Activated CD8-positive, alpha-beta T cell treated with anti-CD3 and anti-CD28 coated beads, Interleukin-2, amount 10 ng/mL, durations not matched to agents 7 days and 5 days (primary cell): Measurements from ENCODE around the gene CDKN1A. TPM values are rescaled to one million over a fixed set of nuclear protein-coding genes. Genes with fewer than 3 reads are reported as not detected.
"Not testable (repeated sequence)": the region's sequence is repeated elsewhere in the genome, so short reads cannot be mapped to it uniquely, and the experiment has no call there.

Experiments used
- ATAC-seq: fragments of 150-1000 bp; cut with Tn5 transposase; one replicate; pipeline ENCODE4 v1.10.0; 2021; ENCODE audit warnings: moderate library complexity
- CTCF ChIA-PET: fragments of 350-600 bp; sonication (Branson Sonifier 250); formaldehyde crosslinking; loops from one replicate; lab custom pipeline; 2021; ENCODE audit warnings: antibody characterized with exemption; lab: Charles Lee
- POLR2A ChIA-PET: fragments of 350-600 bp; sonication (Branson Sonifier 250); formaldehyde crosslinking; loops from one replicate; lab custom pipeline; 2021; ENCODE audit warnings: antibody characterized with exemption; lab: Charles Lee
- DNase-seq: peaks from one replicate; pipeline ENCODE4 v3.0.0-alpha.2; 2020
- H3K27ac Mint-ChIP-seq: one replicate; pipeline ENCODE4 v1.8.0; 2021; ENCODE audit warnings: mild to moderate bottlenecking, mixed read lengths
- H3K27me3 Mint-ChIP-seq: one replicate; pipeline ENCODE4 v1.8.0; 2021; ENCODE audit warnings: low read depth, mixed read lengths
- H3K36me3 Mint-ChIP-seq: one replicate; pipeline ENCODE4 v1.8.0; 2021; ENCODE audit warnings: low read depth, mixed read lengths
- H3K4me1 Mint-ChIP-seq: one replicate; pipeline ENCODE4 v1.8.0; 2021; ENCODE audit warnings: low read depth, mixed read lengths
- H3K4me3 Mint-ChIP-seq: one replicate; pipeline ENCODE4 v1.8.0; 2021; ENCODE audit warnings: mild to moderate bottlenecking, mixed read lengths
- H3K9me3 Mint-ChIP-seq: one replicate; pipeline ENCODE4 v1.8.0; 2022; ENCODE audit warnings: mixed read lengths; ENCODE audit not compliant: insufficient read depth
- total RNA-seq, 2 experiments: library from RNA; stranded (reverse); gene quantifications; one replicate each; pipeline ENCODE4 v1.2.3, GENCODE V29; 2021

Gene CDKN1A
- total RNA-seq, 2 experiments from 2014 or later, result 43.4 to 44.2 TPM

DNA sequence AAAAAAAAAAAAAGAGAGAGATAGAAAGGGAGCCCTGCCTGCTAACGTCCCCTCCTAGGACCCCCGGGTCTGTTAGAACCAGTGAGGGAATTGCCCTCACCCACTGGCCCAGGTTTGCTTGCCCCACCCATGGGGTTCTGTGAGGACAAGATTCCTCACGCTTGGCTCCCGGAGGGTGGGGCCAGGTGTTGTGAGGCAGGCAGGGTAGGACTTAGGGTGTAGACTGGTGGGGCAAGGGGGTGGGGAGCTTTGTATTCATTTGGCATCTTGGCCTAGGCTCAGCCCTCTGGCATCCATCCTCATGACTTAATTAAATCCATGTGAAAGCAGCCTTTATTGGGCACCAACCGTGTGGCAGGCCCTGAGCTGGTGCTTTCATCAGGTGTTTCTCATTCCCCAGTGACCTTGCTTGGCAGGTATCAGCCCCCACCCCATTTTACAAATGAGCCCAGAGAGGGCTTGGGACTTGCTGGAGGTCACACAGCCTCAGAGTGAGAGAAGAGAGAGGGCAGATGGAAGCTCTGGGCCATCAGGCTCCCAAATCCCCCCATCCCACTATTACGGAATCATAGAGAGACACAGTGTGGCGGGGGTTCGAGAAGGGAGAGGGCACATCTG lies 38.1 kb downstream of the CDKN1A start:
- ChIA-PET CTCF (no interaction called here), POLR2A (interaction anchor here (1.5 kb wide), 1 partner anchor 15 kb away, joined by 3 read pairs; no protein-coding TSS in a partner anchor)
- ATAC-seq, result no peak
- Mint-ChIP-seq H3K27ac (no peak overlapping the region), H3K4me1 (no peaks in the 10 kb centered on the region), H3K27me3 (peaks cover 6% of the 10 kb centered on the region), H3K4me3 (no peak overlapping the region), H3K36me3 (no peaks in the 10 kb centered on the region), H3K9me3 (no peaks in the 10 kb centered on the region)
- DNase-seq, result no peak

DNA sequence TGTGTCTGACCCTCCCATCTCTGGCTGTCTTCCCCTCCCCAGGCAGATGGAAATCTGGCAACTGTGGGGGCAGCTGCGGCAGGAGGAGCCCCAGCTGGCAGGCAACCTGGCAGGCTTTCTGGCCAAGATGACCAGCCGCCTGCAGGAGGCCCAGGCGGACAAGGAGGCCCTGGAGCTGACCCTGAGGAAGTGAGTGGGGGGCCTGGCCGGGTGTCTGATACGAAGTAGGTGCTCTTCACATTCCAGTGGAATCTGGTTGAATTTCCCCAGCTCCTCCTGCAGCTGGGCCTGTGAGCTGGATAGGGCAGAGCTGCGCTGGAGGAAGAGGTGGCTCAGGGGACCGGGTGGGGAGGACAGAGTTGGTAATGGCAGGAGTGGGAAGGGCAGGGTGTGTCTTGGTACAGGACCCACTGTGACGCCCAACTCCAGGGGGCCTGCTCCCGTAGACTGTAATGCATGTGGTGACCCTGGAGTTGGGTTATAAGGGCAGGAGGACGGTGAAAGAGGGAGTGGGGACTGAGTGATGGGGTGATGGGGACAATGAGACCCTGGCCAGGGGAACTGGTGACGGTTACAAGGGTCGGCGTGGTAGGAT lies 38.8 kb downstream of the CDKN1A start:
- Mint-ChIP-seq H3K4me1 (no peaks in the 10 kb centered on the region), H3K36me3 (no peaks in the 10 kb centered on the region), H3K27me3 (peaks cover 6% of the 10 kb centered on the region), H3K27ac (no peak overlapping the region), H3K4me3 (no peak overlapping the region), H3K9me3 (no peaks in the 10 kb centered on the region)
- CTCF ChIA-PET, result interaction anchor here (0.8 kb wide), 1 partner anchor 103 kb away, joined by 3 read pairs; no protein-coding TSS in a partner anchor
- ATAC-seq (no peak), DNase-seq (no peak)
- POLR2A ChIA-PET, result interaction anchor here (1.5 kb wide), 1 partner anchor 16 kb away, joined by 3 read pairs; no protein-coding TSS in a partner anchor

DNA sequence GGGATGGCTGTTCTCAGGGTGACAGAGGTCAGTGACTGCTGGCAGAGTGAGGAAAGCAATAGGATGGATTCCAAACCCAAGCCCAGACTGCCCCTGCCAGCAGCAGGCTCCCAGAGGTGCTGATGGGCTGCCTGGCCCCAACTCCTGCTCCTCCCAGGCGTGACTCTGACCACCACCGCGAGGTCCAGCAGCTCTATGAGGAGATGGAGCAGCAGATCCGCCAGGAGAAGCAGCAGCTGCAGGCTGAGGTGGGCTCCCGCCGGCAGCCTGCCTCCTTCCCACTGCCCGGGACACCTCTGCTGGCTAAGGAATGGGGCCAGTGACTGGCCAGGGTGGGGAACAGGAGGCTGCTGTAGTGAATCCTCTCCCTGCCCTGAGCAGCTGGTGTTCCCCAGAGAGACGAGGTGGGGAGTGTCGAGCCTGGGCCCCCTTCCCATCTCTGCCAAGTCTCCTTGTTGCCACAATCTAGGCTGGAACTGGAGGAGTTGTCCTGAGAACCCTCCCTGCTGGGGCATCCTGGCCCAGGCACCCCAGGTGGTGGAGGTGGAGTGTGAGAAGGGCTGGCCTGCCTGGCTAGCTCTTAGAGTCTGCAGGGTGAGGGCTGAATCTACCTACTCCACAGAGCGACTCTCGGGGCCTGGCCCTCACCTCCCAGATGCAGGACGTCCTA lies 39.5 kb downstream of the CDKN1A start:
- H3K36me3 Mint-ChIP-seq, result no peaks in the 10 kb centered on the region
- ChIA-PET CTCF (interaction anchor here (0.8 kb wide), 1 partner anchor 103 kb away, joined by 3 read pairs; no protein-coding TSS in a partner anchor), POLR2A (interaction anchor here (1.5 kb wide), 1 partner anchor 17 kb away, joined by 3 read pairs; no protein-coding TSS in a partner anchor)
- no peak for DNase-seq
- peaks cover 3% of the 10 kb centered on the region for H3K27me3 Mint-ChIP-seq
- no peaks in the 10 kb centered on the region for H3K4me1 Mint-ChIP-seq
- ATAC-seq, result no peak
- H3K27ac Mint-ChIP-seq, result no peak overlapping the region
- no peak overlapping the region for H3K4me3 Mint-ChIP-seq
- no peaks in the 10 kb centered on the region for H3K9me3 Mint-ChIP-seq

DNA sequence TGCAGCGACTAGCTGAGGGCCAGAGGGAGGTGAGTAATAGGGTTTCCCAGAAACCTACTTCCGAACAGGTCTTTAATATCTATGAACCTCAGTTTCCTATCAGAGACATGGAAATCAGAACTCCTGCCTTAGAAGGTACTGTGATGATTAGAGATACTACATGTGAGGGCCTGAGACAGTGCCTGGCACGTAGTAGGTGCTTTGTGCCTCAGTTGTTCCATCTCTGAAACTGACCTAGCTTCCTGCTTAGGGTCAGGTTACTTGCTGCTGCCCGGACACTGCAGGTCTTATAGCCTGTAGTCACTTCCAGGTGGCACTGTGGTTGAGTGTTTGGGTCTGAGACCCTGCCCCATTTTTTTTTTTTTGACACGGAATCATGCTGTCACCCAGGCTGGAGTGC lies 40.0 kb downstream of the CDKN1A start:
- no peak overlapping the region for H3K27ac Mint-ChIP-seq
- CTCF ChIA-PET, result interaction anchor here (0.8 kb wide), 1 partner anchor 104 kb away, joined by 3 read pairs; no protein-coding TSS in a partner anchor
- no peaks in the 10 kb centered on the region for H3K4me1 Mint-ChIP-seq
- H3K36me3 Mint-ChIP-seq, result no peaks in the 10 kb centered on the region
- ATAC-seq (no peak), DNase-seq (no peak)
- peaks cover 3% of the 10 kb centered on the region for H3K27me3 Mint-ChIP-seq
- POLR2A ChIA-PET, result no interaction called here
- H3K4me3 Mint-ChIP-seq, result no peak overlapping the region
- H3K9me3 Mint-ChIP-seq, result no peaks in the 10 kb centered on the region

DNA sequence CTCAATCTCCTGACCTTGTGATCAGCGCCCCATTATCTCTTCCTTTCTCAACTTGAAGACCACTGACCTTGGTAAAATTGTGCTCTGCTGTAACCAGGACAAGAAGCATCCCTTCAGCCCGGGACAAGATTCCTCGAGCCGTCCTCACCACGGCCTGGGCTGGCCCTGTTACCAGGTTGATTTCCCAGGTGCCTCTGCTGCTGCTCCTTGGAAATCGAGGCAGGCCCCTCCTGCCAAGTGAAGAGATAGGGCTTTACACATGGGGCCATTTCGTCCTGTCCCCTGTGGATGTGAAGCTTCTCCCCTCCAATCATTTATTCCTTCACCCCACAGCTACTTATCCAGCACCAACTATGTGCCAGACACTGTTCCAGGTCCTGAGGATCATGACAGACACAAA lies 40.6 kb downstream of the CDKN1A start:
- H3K4me3 Mint-ChIP-seq, result no peak overlapping the region

DNA sequence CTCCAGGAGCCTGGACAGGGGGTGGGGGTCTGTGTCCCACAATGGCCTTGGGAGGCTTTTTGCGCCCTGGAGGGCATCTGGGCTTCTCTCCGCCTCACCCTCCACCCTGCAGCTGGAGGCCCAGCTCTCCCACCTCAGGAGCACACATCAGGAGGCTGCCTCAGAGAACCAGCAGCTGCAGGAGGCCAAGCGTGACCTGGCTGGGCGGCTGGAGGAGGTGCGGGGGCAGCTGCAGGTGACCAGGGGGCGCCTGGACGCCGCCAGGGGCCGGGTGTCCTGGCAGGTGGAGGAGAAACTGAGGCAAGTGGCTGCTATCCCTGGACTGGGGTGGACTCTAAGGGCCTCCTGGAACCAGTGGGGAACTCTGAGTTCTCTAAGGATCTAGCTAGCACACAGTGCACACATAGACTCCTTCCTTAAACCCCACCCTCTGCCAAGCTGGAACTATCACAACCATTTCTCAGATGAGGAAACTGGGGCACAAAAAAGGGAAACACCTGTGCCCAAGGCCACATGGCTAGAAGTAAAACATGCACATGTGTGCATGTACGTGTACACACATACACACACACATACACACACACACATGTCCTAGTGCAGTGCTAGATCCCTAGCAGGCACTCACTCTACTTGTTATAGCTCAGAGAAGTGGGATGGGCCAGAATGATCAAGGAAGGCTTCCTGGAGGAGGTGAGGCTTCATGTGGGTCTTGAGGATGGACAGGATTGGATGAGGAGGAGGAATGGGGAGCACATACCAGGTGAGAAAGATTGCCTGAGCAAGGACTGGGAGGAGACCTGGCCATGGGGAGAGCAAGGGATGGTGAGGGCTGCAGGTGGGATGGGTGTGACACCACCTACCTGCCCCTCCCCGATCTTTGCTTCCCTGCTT lies 42.0 kb downstream of the CDKN1A start:
- no peaks in the 10 kb centered on the region for H3K36me3 Mint-ChIP-seq
- no peak overlapping the region for H3K4me3 Mint-ChIP-seq
- POLR2A ChIA-PET, result interaction anchor here (0.5 to 0.6 kb wide), 2 partner anchors 176 to 540 kb away, joined by 3 to 4 read pairs; no protein-coding TSS in a partner anchor
- H3K4me1 Mint-ChIP-seq, result peaks cover 2% of the 10 kb centered on the region
- DNase-seq (no peak), ATAC-seq (no peak)
- no peaks in the 10 kb centered on the region for H3K9me3 Mint-ChIP-seq
- peaks cover 3% of the 10 kb centered on the region for H3K27me3 Mint-ChIP-seq
- CTCF ChIA-PET, result interaction anchor here (1.5 kb wide), 1 partner anchor 90 kb away, joined by 3 read pairs; no protein-coding TSS in a partner anchor
- no peak overlapping the region for H3K27ac Mint-ChIP-seq

More for the DNA sequence above, 40.6 kb downstream of the CDKN1A start:
- CTCF ChIA-PET, result interaction anchor here (1.5 kb wide), 1 partner anchor 92 kb away, joined by 3 read pairs; no protein-coding TSS in a partner anchor
- H3K36me3 Mint-ChIP-seq, result no peaks in the 10 kb centered on the region
- no peak overlapping the region for H3K27ac Mint-ChIP-seq
- ATAC-seq, result no peak
- peaks cover 3% of the 10 kb centered on the region for H3K27me3 Mint-ChIP-seq
- no peak for DNase-seq
- POLR2A ChIA-PET, result no interaction called here
- H3K4me1 Mint-ChIP-seq, result no peaks in the 10 kb centered on the region
- H3K9me3 Mint-ChIP-seq, result no peaks in the 10 kb centered on the region

DNA sequence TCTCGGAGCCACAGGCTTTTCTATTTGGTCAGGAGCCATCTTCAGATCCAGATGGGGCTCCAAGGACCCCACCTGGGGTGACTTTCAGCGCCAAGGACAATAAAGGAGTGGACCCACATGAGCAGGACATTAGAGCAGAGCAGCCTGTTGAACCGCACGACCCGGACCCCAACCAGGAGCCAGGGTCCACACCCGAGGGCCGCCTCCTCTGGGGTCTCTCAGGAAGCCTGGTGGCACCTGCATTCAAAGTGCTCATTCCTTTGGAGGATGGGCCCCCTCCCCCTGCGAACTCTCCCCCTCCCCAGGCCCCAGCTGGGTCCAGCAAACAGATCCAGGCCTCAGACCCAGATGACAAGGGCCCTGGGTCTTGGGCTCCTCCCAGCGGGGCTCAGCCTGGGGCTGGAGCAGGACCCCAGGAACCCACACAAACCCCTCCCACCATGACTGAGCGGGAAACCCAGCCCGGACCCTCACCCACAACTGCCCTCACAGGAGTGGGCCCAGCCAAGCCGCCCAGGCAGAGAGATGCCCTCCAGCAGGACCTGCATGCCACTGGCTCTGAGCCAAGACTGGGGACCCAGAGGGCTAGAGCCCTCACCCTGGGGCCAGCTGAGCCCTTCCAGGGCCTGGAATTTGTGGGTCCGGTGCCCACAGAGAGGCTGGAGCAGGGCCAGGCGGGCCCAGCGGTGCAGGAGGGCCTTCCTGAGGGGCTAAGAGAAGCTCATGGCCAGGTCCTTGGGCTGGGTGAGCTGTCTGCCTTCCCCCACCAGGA lies 43.0 kb downstream of the CDKN1A start:
- CTCF ChIA-PET, result no interaction called here
- no peaks in the 10 kb centered on the region for H3K36me3 Mint-ChIP-seq
- peaks cover 2% of the 10 kb centered on the region for H3K4me1 Mint-ChIP-seq
- no peak overlapping the region for H3K4me3 Mint-ChIP-seq
- H3K9me3 Mint-ChIP-seq, result no peaks in the 10 kb centered on the region
- peaks cover 3% of the 10 kb centered on the region for H3K27me3 Mint-ChIP-seq
- POLR2A ChIA-PET, result interaction anchor here (0.6 kb wide), 1 partner anchor 541 kb away, joined by 3 read pairs; no protein-coding TSS in a partner anchor
- H3K27ac Mint-ChIP-seq, result no peak overlapping the region
- DNase-seq (no peak), ATAC-seq (no peak)

DNA sequence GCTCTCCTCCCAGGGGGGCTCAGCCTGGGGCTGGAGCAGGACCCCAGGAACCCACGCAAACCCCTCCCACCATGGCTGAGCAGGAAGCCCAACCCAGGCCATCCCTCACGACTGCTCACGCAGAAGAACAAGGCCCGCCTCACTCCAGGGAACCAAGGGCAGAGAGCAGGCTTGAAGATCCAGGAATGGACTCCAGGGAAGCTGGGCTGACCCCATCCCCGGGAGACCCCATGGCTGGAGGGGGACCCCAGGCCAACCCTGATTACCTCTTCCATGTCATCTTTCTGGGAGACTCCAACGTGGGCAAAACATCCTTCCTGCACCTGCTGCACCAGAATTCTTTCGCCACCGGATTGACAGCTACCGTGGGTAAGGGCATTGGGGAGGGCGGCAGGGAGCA lies 43.9 kb downstream of the CDKN1A start:
- no peak for DNase-seq

DNA sequence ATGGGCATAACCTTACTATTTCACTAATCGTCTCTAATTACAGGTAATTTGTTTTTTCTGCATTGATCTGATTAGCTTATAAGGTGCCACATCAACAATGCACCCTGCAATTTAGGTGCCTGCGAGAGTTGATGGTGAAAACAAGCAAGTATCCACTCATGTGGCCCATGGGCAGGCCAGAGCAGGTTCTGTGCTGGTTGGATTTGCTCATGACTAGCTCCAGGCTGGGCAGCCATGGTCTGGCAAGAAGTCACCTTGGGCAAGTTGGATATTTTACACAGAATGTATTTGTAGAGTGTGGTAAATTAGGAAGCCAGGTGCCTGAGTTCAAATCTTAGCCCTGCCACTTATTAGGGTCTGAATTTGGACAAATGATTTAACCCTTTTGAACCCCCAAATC lies 44.4 kb downstream of the CDKN1A start:
- H3K27ac Mint-ChIP-seq, result no peak overlapping the region
- H3K27me3 Mint-ChIP-seq, result no peaks in the 10 kb centered on the region
- CTCF ChIA-PET, result interaction anchor here (1.0 kb wide), 1 partner anchor 98 kb away, joined by 3 read pairs; no protein-coding TSS in a partner anchor
- H3K36me3 Mint-ChIP-seq, result no peaks in the 10 kb centered on the region
- H3K4me3 Mint-ChIP-seq, result no peak overlapping the region
- ATAC-seq, result no peak
- H3K9me3 Mint-ChIP-seq, result no peaks in the 10 kb centered on the region
- DNase-seq, result no peak
- peaks cover 16% of the 10 kb centered on the region for H3K4me1 Mint-ChIP-seq
- POLR2A ChIA-PET, result no interaction called here

More for the DNA sequence above, 43.9 kb downstream of the CDKN1A start:
- POLR2A ChIA-PET, result no interaction called here
- Mint-ChIP-seq H3K27me3 (peaks cover 3% of the 10 kb centered on the region), H3K4me3 (no peak overlapping the region), H3K4me1 (peaks cover 10% of the 10 kb centered on the region), H3K36me3 (no peaks in the 10 kb centered on the region), H3K27ac (no peak overlapping the region), H3K9me3 (no peaks in the 10 kb centered on the region)
- ATAC-seq, result no peak
- CTCF ChIA-PET, result no interaction called here

DNA sequence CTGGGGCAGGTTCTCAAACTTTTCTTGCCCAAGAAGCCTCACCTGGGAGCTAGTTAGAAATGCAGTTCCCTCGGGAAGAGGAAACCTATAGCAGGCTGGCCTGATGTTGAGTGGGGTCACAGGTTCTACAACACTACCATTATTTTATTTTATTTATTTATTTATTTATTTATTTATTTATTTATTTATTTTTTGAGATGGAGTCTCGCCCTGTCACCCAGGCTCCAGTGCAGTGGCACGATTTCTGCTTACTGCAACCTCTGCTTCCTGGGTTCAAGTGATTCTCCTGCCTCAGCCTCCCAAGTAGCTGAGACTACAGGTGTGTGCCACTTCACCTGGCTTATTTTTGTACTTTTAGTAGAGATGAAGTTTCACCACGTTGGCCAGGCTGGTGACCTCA lies 45.5 kb downstream of the CDKN1A start:
- H3K4me3 Mint-ChIP-seq, H3K9me3 Mint-ChIP-seq, DNase-seq, H3K36me3 Mint-ChIP-seq, H3K27me3 Mint-ChIP-seq, H3K27ac Mint-ChIP-seq, POLR2A ChIA-PET, ATAC-seq: not testable (repeated sequence)
- peaks cover 23% of the 10 kb centered on the region for H3K4me1 Mint-ChIP-seq
- CTCF ChIA-PET, result interaction anchor here (0.9 to 2.4 kb wide), 15 partner anchors 9 to 300 kb away, joined by 3 to 10 read pairs (median 4); no protein-coding TSS in a partner anchor
